GM12878 (cell line): ENCODE results near the gene ACYP2. TPM values are rescaled to one million over a fixed set of nuclear protein-coding genes. Genes with fewer than 3 reads are reported as not detected.

Experiments used
- ATAC-seq: fragments of 200-7000 bp; cut with Tn5 transposase; 3 replicates; pipeline ENCODE4 v1.9.1; 2020; ENCODE audit warnings: mild to moderate bottlenecking, moderate library complexity
- BruUV-seq: library from RNA; stranded (reverse); fragments of 400-500 nt; replicated peaks from 2 replicates; lab custom pipeline; 2021; lab: Mats Ljungman, UMichigan
- CTCF ChIA-PET: fragments of 300-600 bp; sonication (Branson Sonifier 250); formaldehyde crosslinking; extraction: SDS; loops from one replicate; lab custom pipeline; 2021; ENCODE audit warnings: inconsistent platforms; lab: Yijun Ruan, JAX
- POLR2A ChIA-PET: fragments of 350-600 bp; formaldehyde crosslinking; extraction: SDS; loops from one replicate; lab custom pipeline; 2021; ENCODE audit warnings: inconsistent platforms; lab: Charles Lee
- RAD21 ChIA-PET: fragments of 300-600 bp; sonication (Branson Sonifier 250); formaldehyde crosslinking; loops from one replicate; lab custom pipeline; 2023; ENCODE audit warnings: antibody characterized with exemption; ENCODE audit not compliant: unreplicated experiment; lab: Charles Lee
- SMC1A ChIA-PET: fragments of 300-600 bp; sonication (Branson Sonifier 250); formaldehyde crosslinking; loops from one replicate; lab custom pipeline; 2023; ENCODE audit not compliant: unreplicated experiment, uncharacterized antibody; lab: Charles Lee
- DNase-seq: peaks from one replicate; pipeline ENCODE4 v3.0.0-alpha.2; 2011; ENCODE audit warnings: low read depth, low spot score
- FAIRE-seq: peaks from 3 replicates; lab custom pipeline; 2011; peaks lifted over from hg19 to GRCh38; lab: Jason Lieb, UNC
- H2AFZ ChIP-seq: 2 replicates; pipeline ENCODE4 v1.6.0; 2011; ENCODE audit warnings: low read depth, low read length, control low read depth; ENCODE audit not compliant: control insufficient read depth
- H3K27ac ChIP-seq: 2 replicates; pipeline ENCODE4 v1.5.1; 2011; ENCODE audit warnings: control low read depth; ENCODE audit not compliant: control insufficient read depth, insufficient read depth
- H3K27me3 ChIP-seq, 2 experiments: replicated peaks in 1 of 2; 2 replicates each; pipeline versions ENCODE4 v1.6.0 to v1.6.1; 2011; ENCODE audit warnings: low read length in 1 of 2; ENCODE audit not compliant: control insufficient read depth in 2 of 2, insufficient read depth in 2 of 2
- H3K36me3 ChIP-seq, 2 experiments: 2 replicates each; pipeline ENCODE4 v1.5.1; 2011; ENCODE audit warnings: low read length in 1 of 2; ENCODE audit not compliant: control insufficient read depth in 2 of 2, insufficient read depth in 2 of 2
- H3K4me1 ChIP-seq: 2 replicates; pipeline ENCODE4 v1.6.1; 2011; ENCODE audit warnings: mild to moderate bottlenecking, low read length, moderate library complexity, mixed read lengths; ENCODE audit not compliant: control insufficient read depth, insufficient read depth
- H3K4me2 ChIP-seq: 2 replicates; pipeline ENCODE4 v1.6.0; 2011; ENCODE audit warnings: control low read depth; ENCODE audit not compliant: control insufficient read depth, insufficient read depth
- H3K4me3 ChIP-seq: fragments of 200-600 bp; sonication (generic); 2 replicates; pipeline ENCODE4 v1.5.1; 2016
- H3K79me2 ChIP-seq: 2 replicates; pipeline ENCODE4 v1.6.0; 2011; ENCODE audit warnings: low read length; ENCODE audit not compliant: control insufficient read depth, insufficient read depth
- H3K9ac ChIP-seq: 2 replicates; pipeline ENCODE4 v1.8.0; 2011; ENCODE audit warnings: low read length, control low read depth, mixed read lengths; ENCODE audit not compliant: control insufficient read depth, insufficient read depth
- H3K9me3 ChIP-seq: replicated peaks from 3 replicates; pipeline ENCODE4 v1.5.1; 2011; ENCODE audit warnings: mild to moderate bottlenecking, low read length; ENCODE audit not compliant: control insufficient read depth, insufficient read depth
- H4K20me1 ChIP-seq: 2 replicates; pipeline ENCODE4 v1.6.0; 2011; ENCODE audit not compliant: control insufficient read depth, insufficient read depth
- CHD2 ChIP-seq: IDR thresholded peaks from 2 replicates; pipeline ENCODE4 v1.6.1; 2011; ENCODE audit warnings: low read depth, low read length, improper control_type of control experiment, borderline replicate concordance
- EED ChIP-seq: sonication (generic); IDR thresholded peaks from 2 replicates; pipeline ENCODE4 v1.6.1; 2016; ENCODE audit warnings: antibody characterized with exemption, low read depth
- ESRRA ChIP-seq: IDR thresholded peaks from 2 replicates; pipeline ENCODE4 v1.6.1; 2012; ENCODE audit warnings: mild to moderate bottlenecking, low read length, improper control_type of control experiment
- HDAC6 ChIP-seq: fragments of 200-600 bp; sonication (generic); IDR thresholded peaks from one replicate; pipeline ENCODE4 v1.8.0; 2017; ENCODE audit warnings: antibody characterized with exemption; ENCODE audit not compliant: unreplicated experiment
- MTA3 ChIP-seq: IDR thresholded peaks from 2 replicates; pipeline ENCODE4 v1.6.1; 2012; ENCODE audit warnings: low read length, inconsistent platforms, borderline replicate concordance
- NR2F1 ChIP-seq: fragments of 450-650 bp; conservative IDR thresholded peaks from 2 replicates; pipeline ENCODE4 v1.6.1; 2017; ENCODE audit warnings: mild to moderate bottlenecking
- PML ChIP-seq: IDR thresholded peaks from 2 replicates; pipeline ENCODE4 v1.6.1; 2012; ENCODE audit warnings: low read length, inconsistent platforms
- RAD21 ChIP-seq: IDR thresholded peaks from 2 replicates; pipeline ENCODE4 v1.6.1; 2011; ENCODE audit warnings: mild to moderate bottlenecking, low read depth, low read length, moderate library complexity; ENCODE audit not compliant: insufficient read depth
- ZNF687 ChIP-seq: fragments of 450-650 bp; IDR thresholded peaks from 2 replicates; pipeline ENCODE4 v1.6.1; 2017; ENCODE audit warnings: mild to moderate bottlenecking, moderate library complexity
- WGBS: methylation state at CpG from one replicate; pipeline ENCODE4 v1.1.6; 2016; ENCODE audit warnings: low lambda C conversion rate; ENCODE audit not compliant: insufficient replicate concordance, insufficient coverage; ENCODE audit errors: missing lambda C conversion rate; 5-methylcytosine and 5-hydroxymethylcytosine counted together
- in situ Hi-C: fragments of 300-500 bp; cut with MboI; formaldehyde crosslinking; loops from 9 replicates; pipeline ENCODE4 v1.14.3; 2018; ENCODE audit warnings: mixed read lengths
- intact Hi-C: fragments of 100-400 bp; cut with micrococcal nuclease; formaldehyde crosslinking; loops from one replicate; pipeline ENCODE4 v1.14.2; 2022; ENCODE audit not compliant: unreplicated experiment
- polyA plus RNA-seq, 11 experiments: library from polyadenylated mRNA; depleted of rRNA in 4 of 11; unstranded in 6 of 11; stranded (reverse) in 5 of 11; fragments of >200 nt; fragmentation: Nextera tagmentation in 4 of 11; fragmentation: Illumina TruSeq in 1 of 11; extraction: Ambion mirVana in 4 of 11; extraction: Trizol in 1 of 11; gene quantifications; 1 replicate in 1 of 11; 2 replicates in 10 of 11; pipeline versions ENCODE4 v1.2.1 to v1.2.3, GENCODE V29; 2011 to 2016; ENCODE audit warnings: inconsistent platforms in 2 of 11, missing spikeins in 2 of 11, low read depth in 1 of 11
- total RNA-seq, 4 experiments: library from RNA; depleted of rRNA in 3 of 4; stranded (reverse); fragments of >200 nt in 3 of 4; fragmentation: Illumina TruSeq in 1 of 4; extraction: Trizol in 1 of 4; gene quantifications; 2 replicates each; pipeline versions ENCODE4 v1.2.1 to v1.2.3, GENCODE V29; 2013 to 2021

Gene ACYP2
- total and polyA plus RNA-seq, 10 of the 15 experiments (the other 5 are each of a cell fraction or from before 2014, with no cell fraction given), result 4.2 to 16.3 (median 9.0) TPM

- intact Hi-C loops (no loop called here), in situ Hi-C loops (no loop called here)
- Histone ChIP-seq H3K27me3 (no peaks in the 10 kb centered on the region), H3K9ac (no peak overlapping the region), H3K4me1 (no peaks in the 10 kb centered on the region), H3K4me3 (no peak overlapping the region), H4K20me1 (no peaks in the 10 kb centered on the region), H3K79me2 (no peaks in the 10 kb centered on the region), H3K36me3 (no peaks in the 10 kb centered on the region), H3K27ac (no peak overlapping the region), H3K4me2 (no peak overlapping the region), H3K9me3 (no peaks in the 10 kb centered on the region), H2AFZ (no peak overlapping the region)
- TF ChIP-seq EED (no peak), RAD21 (no peak), HDAC6 (no peak)
- ChIA-PET CTCF (no interaction called here), POLR2A (no interaction called here), RAD21 (no interaction called here), SMC1A (no interaction called here)
- no TSS peak for BruUV-seq
- ATAC-seq (no peak), DNase-seq (no peak), FAIRE-seq (no peak)
- 100% methylated on average over 1 of the region's 1 CpG for WGBS
Measured at GRCh38 chr2:54164106-54164505, 48.7 kb downstream of the ACYP2 start.

- no peaks in the 10 kb centered on the region for H3K79me2 ChIP-seq
- ChIA-PET RAD21 (no interaction called here), SMC1A (no interaction called here), CTCF (interaction anchor here (0.6 to 1.1 kb wide), 2 partner anchors 40 to 499 kb away, joined by 3 to 4 read pairs; no protein-coding TSS in a partner anchor), POLR2A (interaction anchor here (0.7 kb wide), 1 partner anchor 56 kb away, joined by 4 read pairs; no protein-coding TSS in a partner anchor)
- in situ Hi-C loops (no loop called here), intact Hi-C loops (no loop called here)
- H3K27me3 ChIP-seq, result no peaks in the 10 kb centered on the region
- ATAC-seq (no peak), DNase-seq (no peak), FAIRE-seq (no peak)
- TF ChIP-seq PML, result no peak
- no peak for TF ChIP-seq ZNF687
- TF ChIP-seq MTA3, result no peak
- TF ChIP-seq CHD2, result no peak
- TF ChIP-seq NR2F1, result no peak
- TF ChIP-seq ESRRA, result no peak
- H3K4me1 ChIP-seq, result no peaks in the 10 kb centered on the region
- 17% methylated on average over 3 of the region's 3 CpGs for WGBS
- H4K20me1 ChIP-seq, result no peaks in the 10 kb centered on the region
- H2AFZ ChIP-seq, result no peak overlapping the region
- H3K9ac ChIP-seq, result no peak overlapping the region
- no peak overlapping the region for H3K4me3 ChIP-seq
- H3K27ac ChIP-seq, result no peak overlapping the region
- H3K36me3 ChIP-seq, result no peaks in the 10 kb centered on the region
- no TSS peak for BruUV-seq
- no peaks in the 10 kb centered on the region for H3K9me3 ChIP-seq
- no peak overlapping the region for H3K4me2 ChIP-seq
Measured at GRCh38 chr2:54166121-54166773, 50.8 kb downstream of the ACYP2 start.
